OCI-M1 (cell line): Measurements from ENCODE around the gene CACNA1E.

Experiments
- DNase-seq: peaks from one replicate; lab custom pipeline; 2025; lab: John Stamatoyannopoulos, UW

Gene CACNA1E

DNA sequence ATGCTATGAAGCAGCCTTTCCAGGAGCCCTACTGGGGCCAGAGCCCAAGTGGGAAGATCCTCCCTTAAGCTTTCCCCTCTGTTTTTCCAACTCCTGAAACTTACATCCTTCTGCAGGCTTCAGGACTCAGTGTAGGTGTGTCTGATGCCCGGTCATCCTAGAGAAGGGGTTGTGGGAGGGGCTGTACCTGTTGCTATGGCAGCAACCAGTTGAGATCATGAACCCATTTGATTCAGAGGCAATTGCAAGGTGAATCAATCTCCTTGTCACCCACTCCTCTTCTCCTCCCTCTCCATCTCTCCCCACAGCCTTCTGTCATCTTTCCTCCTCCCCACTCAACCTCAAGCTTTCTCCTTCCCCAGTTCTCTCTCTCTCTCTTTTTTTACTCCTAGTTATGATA is 151.8 kb downstream of the CACNA1E start:
- DNase-seq: no peak

DNA sequence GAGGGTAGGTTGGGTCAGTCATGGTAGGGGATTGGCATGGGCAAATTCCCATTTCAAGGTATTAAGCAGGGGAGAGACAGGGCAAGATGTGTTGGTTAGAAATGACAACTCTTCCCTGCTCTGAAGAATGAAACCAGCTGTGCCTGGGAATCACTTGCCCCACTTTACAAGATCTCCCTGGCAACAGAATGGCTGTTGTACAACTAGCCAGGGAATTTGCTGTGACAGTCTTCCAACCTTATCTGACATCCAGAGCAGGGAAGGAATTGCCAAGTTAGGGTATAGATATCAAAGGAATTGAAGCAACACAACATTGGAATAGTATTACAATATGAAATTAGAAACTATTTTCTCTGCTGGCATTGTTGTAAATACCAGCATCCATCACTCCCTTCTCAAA is 154.7 kb downstream of the CACNA1E start:
- DNase-seq: no peak

DNA sequence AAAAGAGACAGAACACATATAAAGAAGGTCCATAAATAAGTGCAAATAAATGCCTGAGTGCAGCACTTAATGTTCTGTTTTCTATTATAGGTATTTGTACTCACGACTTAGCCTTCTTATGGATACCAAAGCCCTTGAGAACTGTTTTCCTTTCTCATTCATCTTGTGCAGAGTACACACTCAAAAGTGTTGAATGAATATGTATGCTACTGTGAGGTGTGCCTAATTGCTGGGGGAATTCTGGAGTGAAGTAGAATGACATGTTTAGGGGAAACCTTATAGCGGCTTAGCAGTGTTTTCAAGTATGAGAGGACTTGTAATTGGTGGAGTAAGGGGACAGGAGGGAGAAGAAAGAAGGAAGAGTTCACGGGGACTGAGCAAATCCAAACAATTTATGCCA is 157.6 kb downstream of the CACNA1E start:
- no peak for DNase-seq

DNA sequence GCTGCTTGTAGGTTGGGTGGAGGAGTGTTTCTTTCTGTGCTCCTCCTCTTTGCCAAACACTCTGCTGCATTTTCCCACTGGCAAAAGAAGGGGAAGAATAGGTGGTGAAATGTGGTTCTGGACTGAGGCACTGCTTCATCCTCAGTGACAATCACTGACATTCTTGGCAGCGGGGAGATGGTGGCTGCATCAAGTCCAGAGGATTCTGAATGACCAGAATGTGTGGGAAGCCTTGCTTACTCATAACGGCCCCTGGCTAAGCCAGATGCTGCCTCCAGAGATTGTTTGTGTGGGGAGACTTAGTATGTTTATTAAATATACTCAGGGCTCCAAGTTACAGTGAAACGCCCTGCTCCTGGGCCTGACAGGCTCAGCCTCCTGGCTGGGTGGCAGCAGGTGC is 160.3 kb downstream of the CACNA1E start:
- DNase-seq: no peak

DNA sequence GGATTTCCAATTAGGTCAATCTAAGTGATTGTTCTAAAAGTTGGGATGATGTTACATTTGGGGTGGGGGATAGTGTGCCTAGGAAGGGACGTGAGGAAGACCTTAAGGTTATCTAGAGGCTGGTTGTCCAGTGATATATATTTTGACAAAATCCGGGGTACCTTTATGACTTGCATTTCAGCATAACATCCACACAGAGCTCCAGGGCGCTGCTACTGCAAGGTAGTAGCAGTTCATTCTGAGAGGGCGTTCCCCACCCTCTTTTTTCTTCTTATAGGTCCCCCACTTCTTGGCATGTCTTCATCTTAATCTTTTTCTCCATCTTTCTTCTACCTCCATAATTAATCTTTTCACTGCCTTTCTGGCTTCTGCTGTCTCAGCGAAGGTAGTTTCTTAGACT is 161.9 kb downstream of the CACNA1E start:
- DNase-seq: no peak

DNA sequence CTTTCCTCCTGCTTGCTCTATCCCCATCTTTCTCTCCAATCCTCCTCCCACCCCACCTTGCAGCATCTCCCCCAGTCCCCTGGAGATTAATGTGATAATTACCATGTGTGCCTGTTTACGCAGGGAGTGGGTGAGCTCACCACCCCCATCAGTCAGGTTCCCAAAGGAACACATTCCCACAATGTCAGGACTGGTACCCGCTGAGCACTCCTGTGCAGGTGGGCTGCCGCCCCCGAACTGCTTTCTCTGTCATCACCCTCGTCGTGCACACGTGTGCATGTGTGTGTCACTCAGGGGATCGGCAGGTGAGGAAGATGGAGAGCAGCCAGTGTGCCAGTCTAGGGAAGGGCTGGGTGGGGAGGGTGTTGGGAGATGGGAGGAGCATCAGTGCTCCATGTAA is 163.4 kb downstream of the CACNA1E start:
- DNase-seq: no peak

DNA sequence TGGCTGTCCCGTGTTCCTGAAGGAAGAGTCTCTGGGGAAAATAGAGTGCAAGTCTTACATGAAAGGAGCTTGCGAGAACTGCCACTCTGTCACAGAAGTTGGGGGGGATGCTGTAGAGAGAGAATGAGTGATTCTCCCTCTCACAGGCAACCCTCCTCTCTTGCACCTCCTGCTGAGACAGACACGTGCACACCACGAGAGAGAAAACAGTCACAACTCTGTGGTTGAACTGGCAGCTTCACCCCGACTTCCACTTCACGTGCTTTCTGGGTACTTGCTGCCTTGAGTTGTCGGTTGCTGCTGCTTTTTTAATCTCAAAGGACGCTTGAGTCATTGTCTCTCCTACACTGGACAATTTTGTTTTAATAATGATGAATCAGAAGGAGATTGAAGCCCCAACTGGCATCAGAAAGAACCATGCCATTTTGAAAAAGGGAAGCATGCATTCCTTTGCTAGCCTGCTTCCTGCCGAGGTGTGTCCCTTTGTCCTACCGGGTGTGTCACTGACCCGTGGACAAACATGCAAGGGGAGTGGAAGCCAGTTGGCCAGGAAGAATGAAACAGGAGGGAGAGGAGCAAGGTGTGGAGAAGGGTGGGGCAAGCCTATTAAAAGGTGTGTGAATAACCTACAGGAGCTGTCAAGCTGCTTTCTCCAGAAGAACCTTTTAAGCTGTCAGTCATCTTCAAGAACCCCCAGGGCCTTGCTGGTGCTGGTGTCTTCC is 164.2 kb downstream of the CACNA1E start:
- no peak for DNase-seq

DNA sequence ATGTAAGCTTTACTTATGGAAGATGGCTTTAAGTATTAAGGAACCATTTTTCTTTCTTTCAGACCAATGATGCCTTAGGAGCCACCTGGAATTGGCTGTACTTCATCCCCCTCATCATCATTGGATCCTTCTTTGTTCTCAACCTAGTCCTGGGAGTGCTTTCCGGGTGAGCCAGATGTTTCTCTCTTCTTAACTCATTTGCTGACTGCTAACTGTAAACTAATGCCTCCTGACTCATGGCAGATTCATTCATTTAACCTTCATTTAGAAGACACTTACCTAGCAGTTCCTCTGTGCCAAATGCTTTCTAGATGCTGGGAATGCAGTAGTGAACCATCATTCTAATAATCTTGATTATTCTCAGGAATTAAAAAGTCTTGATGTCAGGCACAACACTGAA is 168.0 kb downstream of the CACNA1E start:
- no peak for DNase-seq

DNA sequence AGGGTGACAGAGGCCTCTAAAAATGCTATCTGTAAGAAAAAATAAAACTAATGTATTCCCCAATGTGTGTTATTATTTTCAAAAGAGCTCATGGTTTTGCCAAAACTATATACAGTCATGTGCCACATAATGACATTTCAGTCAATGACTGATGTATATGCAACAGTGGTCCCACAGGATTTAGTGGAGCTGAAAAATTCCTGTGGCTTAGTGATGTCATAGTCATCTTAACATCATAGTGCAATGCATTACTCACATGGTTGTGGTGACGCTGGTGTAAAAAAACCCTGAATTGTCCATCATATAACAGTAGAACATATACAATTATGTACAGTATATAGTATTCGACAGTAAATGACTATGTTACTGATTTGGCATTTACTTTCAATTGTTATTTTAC is 172.4 kb downstream of the CACNA1E start:
- no peak for DNase-seq

DNA sequence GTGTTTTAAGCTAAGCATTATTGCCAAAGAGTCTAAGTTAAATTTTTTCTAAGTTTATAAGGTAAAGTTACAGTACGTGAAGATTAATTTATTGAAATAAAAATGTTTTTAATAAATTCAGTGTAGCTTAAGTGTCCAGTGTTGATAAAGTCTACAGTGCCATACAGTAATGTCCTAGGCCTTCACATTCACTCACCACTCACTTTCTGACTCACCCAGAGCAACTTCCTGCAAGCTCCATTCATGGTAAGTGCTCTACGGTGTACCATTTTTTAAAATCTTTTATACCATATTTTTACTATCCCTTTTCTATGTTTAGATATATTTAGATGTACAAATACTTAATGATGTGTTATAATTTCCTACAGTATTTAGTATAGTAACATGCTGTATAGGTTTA is 173.2 kb downstream of the CACNA1E start:
- DNase-seq: no peak

DNA sequence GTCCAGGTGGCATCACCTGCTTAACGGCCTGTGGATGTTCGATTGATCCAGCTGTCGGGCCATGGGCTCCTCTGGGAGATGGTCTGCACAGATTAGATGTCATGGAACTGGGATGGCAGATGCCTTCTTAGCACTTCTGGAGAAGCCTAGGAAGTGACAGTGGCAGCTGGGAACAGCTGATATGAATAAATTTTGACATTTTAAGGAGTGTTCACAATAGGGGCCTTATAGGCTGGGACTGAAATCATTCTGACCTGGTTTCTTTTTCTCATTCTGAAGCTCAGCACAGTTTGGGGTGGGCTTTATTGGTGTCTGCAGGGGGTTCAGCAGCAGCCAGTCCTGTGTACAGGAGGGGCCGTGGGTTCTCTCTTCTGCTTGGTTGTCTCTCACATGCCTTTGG is 175.3 kb downstream of the CACNA1E start:
- DNase-seq: no peak

DNA sequence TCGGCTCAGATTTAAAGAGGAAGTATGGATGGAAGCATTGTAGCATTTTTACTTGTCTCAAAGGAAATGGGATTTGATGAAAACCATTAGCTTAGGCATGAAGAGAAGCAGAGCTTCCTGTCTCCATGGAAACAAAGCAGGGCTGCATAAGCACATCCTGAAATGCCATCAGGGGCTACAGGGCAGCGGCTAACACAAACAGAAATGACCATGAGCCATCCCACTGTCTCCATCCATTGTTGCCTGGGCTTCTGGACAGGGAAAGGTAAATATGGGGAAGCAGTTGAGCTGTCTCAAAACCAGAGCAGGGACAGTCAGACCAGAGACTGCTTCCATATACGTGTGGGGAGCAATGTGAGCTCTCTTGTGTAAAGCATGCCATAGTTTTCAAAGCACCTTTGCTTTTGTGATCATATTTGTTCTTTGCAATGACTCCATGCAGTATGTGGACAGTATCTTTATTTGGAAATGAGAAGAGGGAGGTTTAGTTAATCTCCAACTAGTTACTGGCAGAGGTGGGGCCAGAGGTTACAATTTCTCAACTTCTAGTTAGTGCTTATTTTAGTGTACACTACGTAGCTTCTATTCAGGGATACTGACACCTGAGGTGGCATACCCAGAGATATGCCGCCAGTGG is 176.1 kb downstream of the CACNA1E start:
- no peak for DNase-seq

DNA sequence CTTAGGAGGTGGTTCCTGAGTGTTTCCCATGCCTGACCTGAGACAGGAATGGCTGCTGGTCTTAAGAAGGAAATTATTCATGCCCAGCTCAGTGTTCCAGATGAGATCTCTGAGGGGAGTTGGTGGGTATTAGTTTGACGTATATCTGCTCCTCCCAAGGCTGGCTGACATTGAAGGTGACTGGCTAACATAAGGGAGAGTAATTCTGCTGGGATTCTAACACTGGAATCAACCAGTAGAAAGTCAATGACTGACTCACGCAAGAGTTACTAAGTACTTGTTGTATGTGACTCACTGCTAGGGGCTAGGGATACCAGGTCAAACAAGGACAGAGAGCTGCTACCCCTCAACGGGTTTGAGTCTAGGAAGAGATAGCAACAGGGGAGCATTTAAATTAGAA is 177.3 kb downstream of the CACNA1E start:
- no peak for DNase-seq

DNA sequence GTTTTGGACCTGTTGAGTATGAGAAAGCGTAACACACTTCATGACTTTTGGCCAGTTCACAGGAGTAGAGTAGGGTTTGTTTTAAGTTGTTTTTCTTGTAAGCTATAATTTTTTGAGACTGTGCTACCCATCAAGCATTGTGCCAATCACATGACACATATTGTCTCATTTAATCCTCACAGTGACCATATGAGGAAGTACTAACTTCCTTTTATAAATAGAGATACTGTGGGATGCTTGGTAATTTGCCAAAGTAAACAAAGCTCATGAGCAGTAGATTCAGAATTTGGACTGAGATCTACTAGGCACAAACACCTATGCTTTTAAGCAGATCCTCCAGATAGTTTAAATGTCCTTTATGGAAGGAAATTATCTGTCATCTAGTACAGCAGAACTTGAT is 178.3 kb downstream of the CACNA1E start:
- DNase-seq: peak; percentile 10

DNA sequence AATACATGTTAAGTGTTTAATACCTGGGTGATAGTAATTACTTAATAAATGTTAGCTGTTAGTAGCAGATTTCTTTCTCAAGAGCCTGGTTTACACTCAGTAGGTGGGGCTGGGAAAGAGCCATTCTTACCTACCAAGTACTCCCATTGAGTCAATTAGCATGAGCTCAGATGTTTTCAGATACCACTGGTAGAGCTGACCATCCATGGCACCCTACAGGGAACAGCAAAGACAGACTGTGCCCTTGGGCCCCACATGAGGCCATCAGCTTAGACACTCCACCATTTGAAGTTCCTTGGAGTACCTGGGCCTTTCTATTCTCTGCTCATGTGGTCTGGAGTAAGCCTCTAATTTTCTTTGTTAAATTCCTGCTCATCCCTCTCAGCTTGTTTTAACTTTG is 179.3 kb downstream of the CACNA1E start:
- DNase-seq: no peak

DNA sequence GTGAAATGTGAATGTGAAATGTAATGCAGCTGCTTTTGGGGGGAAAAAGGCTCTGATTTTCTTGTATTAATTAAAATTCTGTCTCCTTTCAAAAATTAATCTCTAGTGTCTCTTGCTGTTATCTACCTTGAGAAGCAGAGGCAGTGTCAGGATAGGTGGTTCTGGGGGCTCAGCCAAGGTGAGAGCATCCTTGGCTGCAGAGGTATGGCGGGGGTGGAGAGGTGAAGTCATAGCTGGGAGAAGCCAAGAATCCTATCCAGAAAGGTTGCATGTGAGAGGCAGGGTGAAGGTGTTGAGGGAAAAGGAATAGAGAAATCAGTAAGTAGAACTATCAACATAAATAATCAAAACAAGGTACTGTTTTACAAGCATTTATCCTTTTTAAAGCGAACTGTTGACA is 181.2 kb downstream of the CACNA1E start:
- DNase-seq: no peak

DNA sequence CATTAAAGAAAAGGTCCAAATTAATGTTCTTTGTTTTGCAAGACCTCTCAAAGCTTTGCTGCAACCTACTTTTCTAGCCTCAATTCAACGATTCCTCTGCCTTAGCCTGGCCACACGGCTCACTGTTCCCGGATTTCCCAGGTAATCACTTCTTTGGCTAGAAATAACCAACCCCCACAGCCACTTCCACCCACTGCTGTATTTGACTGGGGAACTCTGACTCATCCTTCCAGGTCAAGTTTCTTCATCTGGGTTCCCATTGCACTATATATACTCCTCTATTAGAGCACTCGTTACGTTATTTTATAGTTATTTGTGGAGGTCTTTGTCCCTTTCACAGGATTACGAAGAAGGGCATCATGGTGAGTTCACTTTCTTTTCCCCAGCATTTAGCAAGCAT is 185.9 kb downstream of the CACNA1E start:
- no peak for DNase-seq

DNA sequence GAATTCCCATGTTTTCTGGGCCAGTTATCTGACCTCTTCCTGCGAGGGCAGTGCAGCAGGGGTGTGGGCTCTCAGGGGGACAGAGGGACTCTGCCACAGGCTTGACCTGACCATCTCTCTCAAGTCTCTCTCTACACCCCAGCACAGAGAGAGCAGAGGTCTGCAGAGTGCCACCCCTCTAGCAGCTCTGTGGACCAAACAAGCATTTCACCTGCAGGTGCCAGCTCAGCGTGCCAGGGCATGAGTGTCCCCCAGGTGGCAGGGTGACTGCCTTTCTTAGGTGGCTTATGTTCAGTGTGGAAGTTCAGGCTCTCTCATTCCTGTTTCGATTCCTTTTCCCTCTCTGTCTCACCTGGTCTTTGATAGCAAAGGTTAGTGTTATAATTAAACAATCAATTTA is 191.3 kb downstream of the CACNA1E start:
- no peak for DNase-seq

DNA sequence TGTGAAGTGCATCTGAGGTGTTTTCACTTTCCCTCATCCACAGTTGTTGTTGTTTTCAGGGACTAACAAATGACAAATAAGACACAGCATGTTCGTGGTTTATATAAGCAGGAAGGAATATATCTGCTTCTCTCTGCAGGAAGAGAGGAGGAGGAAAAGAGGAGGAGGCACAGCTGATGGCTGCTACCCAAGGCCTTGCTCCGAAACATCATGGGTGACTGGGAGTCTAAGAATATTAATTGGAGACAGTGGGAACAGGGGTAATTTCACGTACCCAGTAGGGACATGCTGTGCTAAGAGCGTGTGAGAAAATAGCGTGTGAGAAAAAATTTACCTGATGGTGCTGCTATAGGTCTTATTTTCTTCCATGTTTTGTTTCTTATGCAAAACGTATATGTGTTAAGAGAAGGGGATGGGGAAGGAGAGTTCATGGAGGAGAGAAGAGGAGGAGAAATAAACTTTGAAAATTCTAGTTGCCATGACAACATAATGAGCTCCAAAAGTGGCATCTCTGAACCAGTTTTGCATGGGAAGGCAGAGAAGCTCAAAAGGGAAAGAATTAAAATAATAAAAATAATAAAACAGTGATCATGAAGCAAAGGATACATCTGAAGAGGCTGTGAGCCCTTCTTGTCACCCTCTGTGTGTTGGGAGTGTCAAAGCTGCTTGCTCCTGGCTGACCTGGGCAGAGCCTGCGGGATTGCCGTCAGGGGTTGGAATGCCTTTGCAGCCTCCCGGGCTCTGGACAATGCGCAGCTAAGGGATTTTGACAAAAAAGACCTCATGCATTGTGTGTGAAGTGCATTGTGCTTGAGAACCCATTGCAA is 192.0 kb downstream of the CACNA1E start:
- no peak for DNase-seq

DNA sequence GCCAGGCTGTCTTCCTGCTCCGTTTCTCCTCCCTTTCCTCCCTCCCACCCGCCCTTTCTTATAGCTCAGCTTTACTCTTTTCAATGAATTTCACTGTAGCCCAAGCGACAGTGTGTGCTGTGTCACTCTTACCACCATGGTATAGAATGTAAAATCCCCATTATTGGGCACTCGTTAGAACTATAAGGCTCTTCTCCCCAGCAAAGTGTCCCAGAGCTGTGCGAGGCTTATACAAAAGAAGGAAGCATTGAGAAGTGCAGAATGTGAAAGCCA is 192.5 kb downstream of the CACNA1E start:
- no peak for DNase-seq

DNA sequence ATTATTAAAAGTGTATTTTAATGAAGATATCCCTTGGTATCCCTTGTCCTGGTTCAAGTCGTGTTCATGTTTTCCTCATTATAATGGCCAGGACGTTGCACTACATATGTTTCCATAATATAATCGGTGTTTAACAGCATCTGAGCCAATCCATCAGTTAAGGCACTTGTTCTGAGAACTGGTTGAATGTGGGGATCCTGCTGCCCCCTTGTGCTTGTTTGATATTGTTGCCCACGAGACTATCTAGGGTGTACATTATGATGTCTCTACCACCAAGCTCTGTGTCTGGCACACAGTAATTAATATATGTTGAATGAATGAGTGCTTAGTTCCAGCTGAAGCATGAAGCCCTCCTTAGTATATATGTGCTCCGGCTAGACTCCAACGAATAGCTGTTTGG is 193.0 kb downstream of the CACNA1E start:
- DNase-seq: peak; percentile 38

DNA sequence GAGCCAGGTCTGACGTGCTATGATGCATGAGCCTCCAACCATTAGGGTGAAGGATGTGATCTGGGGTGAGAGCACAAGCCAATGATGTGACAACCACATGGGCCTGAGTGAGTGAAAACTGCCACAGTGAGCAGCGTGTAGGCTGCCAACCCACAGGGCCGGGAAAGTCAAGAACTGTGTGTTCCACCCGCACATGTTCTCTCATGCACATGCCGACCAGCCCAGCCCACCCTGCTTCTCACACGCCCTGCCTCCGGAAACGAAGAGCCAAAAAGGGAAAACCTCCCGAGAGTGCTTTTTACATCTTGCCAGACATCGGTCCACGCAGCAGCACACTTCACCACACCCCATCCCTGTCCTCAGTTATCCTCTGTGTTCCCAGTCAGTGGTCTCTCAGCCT is 197.0 kb downstream of the CACNA1E start:
- no peak for DNase-seq

DNA sequence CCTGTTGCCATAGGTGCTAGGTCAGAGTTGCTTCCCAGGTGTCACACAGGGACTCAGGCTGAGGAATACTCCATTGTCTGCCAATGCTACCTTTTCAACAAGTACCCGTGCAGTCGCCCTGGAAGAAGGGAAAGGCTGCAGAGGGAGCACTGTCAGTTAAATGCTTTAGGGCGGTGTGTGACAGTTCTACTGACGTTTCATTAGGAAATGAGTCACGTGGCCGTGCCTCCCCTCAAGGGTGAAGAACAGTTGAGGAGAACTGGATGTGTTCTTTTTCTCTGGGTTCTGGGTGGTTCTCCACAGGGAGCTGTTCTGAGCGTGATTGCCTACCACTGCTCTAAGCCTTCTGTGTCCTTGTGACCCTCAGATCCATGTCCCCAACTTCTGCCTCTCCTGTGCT is 197.6 kb downstream of the CACNA1E start:
- no peak for DNase-seq

DNA sequence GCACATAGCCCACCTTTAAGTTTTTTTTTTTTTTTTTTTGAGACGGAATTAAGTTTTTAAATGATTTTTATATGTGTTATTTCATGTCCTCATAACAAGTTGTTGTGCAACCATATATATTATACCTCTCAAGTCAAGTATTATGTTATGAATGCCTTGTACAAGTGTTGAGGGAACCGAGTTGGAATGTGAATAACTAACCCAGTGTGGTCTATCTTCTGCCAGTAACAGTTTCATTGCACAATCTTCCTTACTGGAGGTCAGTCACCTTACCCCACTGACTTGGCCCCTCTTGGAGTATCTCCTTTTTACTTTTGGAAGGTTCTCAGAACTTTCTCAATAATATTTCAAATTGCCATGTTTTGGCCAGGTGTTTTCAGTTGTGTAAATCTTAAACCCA is 201.9 kb downstream of the CACNA1E start:
- no peak for DNase-seq
